Measurements from ENCODE around the gene CTU2.

DNA sequence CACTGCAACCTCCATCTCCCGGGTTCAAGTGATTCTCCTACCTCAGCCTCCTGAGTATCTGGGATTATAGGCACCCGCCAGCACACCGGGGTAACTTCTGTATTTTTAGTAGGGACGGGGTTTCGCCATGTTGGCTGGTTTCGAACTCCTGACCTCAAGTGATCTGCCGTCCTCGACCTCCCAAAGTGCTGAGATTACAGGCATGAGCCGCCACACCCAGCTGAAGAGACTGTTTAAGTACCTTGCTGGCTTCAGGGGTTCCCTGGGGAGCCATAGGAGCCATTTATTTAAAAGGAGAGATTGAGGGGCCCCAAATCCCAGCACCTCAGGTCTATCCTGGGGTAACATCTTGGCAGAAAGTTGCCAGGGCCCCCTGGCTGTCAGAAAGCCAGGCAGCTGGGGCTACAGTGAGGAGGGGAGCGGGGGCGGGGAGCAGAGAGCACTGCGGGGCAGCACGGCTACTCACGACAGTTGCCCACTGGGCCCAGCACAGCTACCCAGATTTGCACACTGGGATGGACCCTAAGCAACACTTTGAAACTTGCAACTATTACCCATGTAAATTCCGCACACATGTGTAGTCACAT, 21.6 kb upstream of the CTU2 start:
- TF ChIP-seq, protein P1, sequence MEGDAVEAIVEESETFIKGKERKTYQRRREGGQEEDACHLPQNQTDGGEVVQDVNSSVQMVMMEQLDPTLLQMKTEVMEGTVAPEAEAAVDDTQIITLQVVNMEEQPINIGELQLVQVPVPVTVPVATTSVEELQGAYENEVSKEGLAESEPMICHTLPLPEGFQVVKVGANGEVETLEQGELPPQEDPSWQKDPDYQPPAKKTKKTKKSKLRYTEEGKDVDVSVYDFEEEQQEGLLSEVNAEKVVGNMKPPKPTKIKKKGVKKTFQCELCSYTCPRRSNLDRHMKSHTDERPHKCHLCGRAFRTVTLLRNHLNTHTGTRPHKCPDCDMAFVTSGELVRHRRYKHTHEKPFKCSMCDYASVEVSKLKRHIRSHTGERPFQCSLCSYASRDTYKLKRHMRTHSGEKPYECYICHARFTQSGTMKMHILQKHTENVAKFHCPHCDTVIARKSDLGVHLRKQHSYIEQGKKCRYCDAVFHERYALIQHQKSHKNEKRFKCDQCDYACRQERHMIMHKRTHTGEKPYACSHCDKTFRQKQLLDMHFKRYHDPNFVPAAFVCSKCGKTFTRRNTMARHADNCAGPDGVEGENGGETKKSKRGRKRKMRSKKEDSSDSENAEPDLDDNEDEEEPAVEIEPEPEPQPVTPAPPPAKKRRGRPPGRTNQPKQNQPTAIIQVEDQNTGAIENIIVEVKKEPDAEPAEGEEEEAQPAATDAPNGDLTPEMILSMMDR (IDR thresholded peaks at IDR 0.05), result no peak
- no peak for TF ChIP-seq POLR2A (IDR thresholded peaks at IDR 0.05)

All from esophagus squamous epithelium (tissue), 4 donors.